ENCODE results near the gene MRNIP.
"Not testable (repeated sequence)": the region's sequence is repeated elsewhere in the genome, so short reads cannot be mapped to it uniquely, and the experiment has no call there.

Gene MRNIP

GRCh38 chr5:179796877-179797608 lies 61.6 kb downstream of the MRNIP start:
- Mint-ChIP-seq H3K4me1 (peaks cover 35% of the 10 kb centered on the region), H3K27ac (peak overlapping the region; percentile 52), H3K36me3 (ENCODE audit: low read depth) (peaks cover 6% of the 10 kb centered on the region), H3K4me3 (peak overlapping the region; percentile 52), H3K27me3 (no peaks in the 10 kb centered on the region), H3K9me3 (no peaks in the 10 kb centered on the region)
- DNase-seq = no peak
- ATAC-seq = no peak

- H3K9me3 Mint-ChIP-seq = no peaks in the 10 kb centered on the region
- peak; percentile 67 for ATAC-seq
- H3K4me3 Mint-ChIP-seq = peak overlapping the region; percentile 52
- peak overlapping the region; percentile 52 for H3K27ac Mint-ChIP-seq
- DNase-seq = peak; percentile 79
- H3K27me3 Mint-ChIP-seq = no peaks in the 10 kb centered on the region
- peaks cover 2% of the 10 kb centered on the region for H3K36me3 Mint-ChIP-seq (ENCODE audit: low read depth)
- H3K4me1 Mint-ChIP-seq = peaks cover 31% of the 10 kb centered on the region
Measured at GRCh38 chr5:179795863-179796833, 62.5 kb downstream of the MRNIP start.

- no peak overlapping the region for H3K27ac Mint-ChIP-seq
- peak overlapping the region; percentile 40 for H3K4me3 Mint-ChIP-seq
- H3K4me1 Mint-ChIP-seq = peaks cover 31% of the 10 kb centered on the region
- DNase-seq (no peak), ATAC-seq (no peak)
- H3K36me3 Mint-ChIP-seq (ENCODE audit: low read depth) = peaks cover 2% of the 10 kb centered on the region
- no peaks in the 10 kb centered on the region for H3K9me3 Mint-ChIP-seq
- H3K27me3 Mint-ChIP-seq = no peaks in the 10 kb centered on the region
Measured at GRCh38 chr5:179795049-179795862, 63.4 kb downstream of the MRNIP start.

- H3K4me3 Mint-ChIP-seq = no peak overlapping the region
- ATAC-seq (no peak), DNase-seq (no peak)
- no peak overlapping the region for H3K27ac Mint-ChIP-seq
- no peaks in the 10 kb centered on the region for H3K27me3 Mint-ChIP-seq
- peaks cover 2% of the 10 kb centered on the region for H3K36me3 Mint-ChIP-seq (ENCODE audit: low read depth)
- peaks cover 31% of the 10 kb centered on the region for H3K4me1 Mint-ChIP-seq
- H3K9me3 Mint-ChIP-seq = no peaks in the 10 kb centered on the region
Measured at GRCh38 chr5:179794575-179794974, 64.0 kb downstream of the MRNIP start.

GRCh38 chr5:179794171-179794570 lies 64.4 kb downstream of the MRNIP start:
- peaks cover 2% of the 10 kb centered on the region for H3K36me3 Mint-ChIP-seq (ENCODE audit: low read depth)
- H3K9me3 Mint-ChIP-seq = no peaks in the 10 kb centered on the region
- H3K27ac Mint-ChIP-seq = no peak overlapping the region
- no peak for DNase-seq
- no peaks in the 10 kb centered on the region for H3K27me3 Mint-ChIP-seq
- no peak overlapping the region for H3K4me3 Mint-ChIP-seq
- H3K4me1 Mint-ChIP-seq = peaks cover 31% of the 10 kb centered on the region
- no peak for ATAC-seq

- no peak within 1 kb of the TSS for H3K4me3 Mint-ChIP-seq
Measured at GRCh38 chr5:179793468-179794139, 65.0 kb downstream of the MRNIP start, which contains the start of gene LTC4S. TSS of gene LTC4S (plus strand) at chr5:179793986. CDS start at chr5:179794081, 95 bp downstream.

GRCh38 chr5:179792612-179793467 lies 65.8 kb downstream of the MRNIP start:
- peak overlapping the region; percentile 54 for H3K27ac Mint-ChIP-seq
- DNase-seq (no peak), ATAC-seq (no peak)
- H3K36me3 Mint-ChIP-seq (ENCODE audit: low read depth) = peaks cover 2% of the 10 kb centered on the region
- H3K27me3 Mint-ChIP-seq = no peaks in the 10 kb centered on the region
- H3K9me3 Mint-ChIP-seq = no peaks in the 10 kb centered on the region
- H3K4me1 Mint-ChIP-seq = peaks cover 31% of the 10 kb centered on the region
- H3K4me3 Mint-ChIP-seq = no peak overlapping the region

More at GRCh38 chr5:179793468-179794139, 65.0 kb downstream of the MRNIP start, which contains the start of gene LTC4S:
- Mint-ChIP-seq H3K27me3 (no peaks in the 10 kb centered on the region), H3K9me3 (no peaks in the 10 kb centered on the region), H3K36me3 (ENCODE audit: low read depth) (peaks cover 2% of the 10 kb centered on the region), H3K4me1 (peaks cover 31% of the 10 kb centered on the region), H3K27ac (peak within 1 kb of the TSS; percentile 54)
- DNase-seq (peak; percentile 44), ATAC-seq (peak; percentile 10)

- Mint-ChIP-seq H3K36me3 (ENCODE audit: low read depth) (peaks cover 2% of the 10 kb centered on the region), H3K4me1 (peaks cover 30% of the 10 kb centered on the region), H3K27ac (no peak overlapping the region), H3K9me3 (no peaks in the 10 kb centered on the region), H3K27me3 (no peaks in the 10 kb centered on the region), H3K4me3 (no peak overlapping the region)
- DNase-seq (no peak), ATAC-seq (no peak)
Measured at GRCh38 chr5:179791881-179792611, 66.6 kb downstream of the MRNIP start.

GRCh38 chr5:179789278-179789677 lies 69.3 kb downstream of the MRNIP start:
- peaks cover 13% of the 10 kb centered on the region for H3K4me1 Mint-ChIP-seq
- not testable (repeated sequence) for ATAC-seq

GRCh38 chr5:179788193-179788854 lies 70.3 kb downstream of the MRNIP start:
- Mint-ChIP-seq H3K27ac (no peak overlapping the region), H3K27me3 (no peaks in the 10 kb centered on the region), H3K9me3 (no peaks in the 10 kb centered on the region), H3K4me3 (no peak overlapping the region), H3K4me1 (peaks cover 3% of the 10 kb centered on the region), H3K36me3 (ENCODE audit: low read depth) (no peaks in the 10 kb centered on the region)
- no peak for ATAC-seq
- no peak for DNase-seq

More at GRCh38 chr5:179789278-179789677, 69.3 kb downstream of the MRNIP start:
- not testable (repeated sequence) for DNase-seq; H3K36me3 Mint-ChIP-seq (ENCODE audit: low read depth); H3K27me3 Mint-ChIP-seq; H3K9me3 Mint-ChIP-seq; H3K27ac Mint-ChIP-seq; H3K4me3 Mint-ChIP-seq

Measured in activated naive CD8-positive, alpha-beta T cell treated with anti-CD3 and anti-CD28 coated beads, Interleukin-2, amount 50 U/mL, for 24 hours (primary cell).